HepG2 (cell line): ENCODE results near the gene TJP1. TPM values are rescaled to one million over a fixed set of nuclear protein-coding genes. Genes with fewer than 3 reads are reported as not detected.
"Not testable (repeated sequence)": the region's sequence is repeated elsewhere in the genome, so short reads cannot be mapped to it uniquely, and the experiment has no call there.

Source experiments
- ATAC-seq: fragments of 200-7000 bp; cut with Tn5 transposase; 3 replicates; pipeline ENCODE4 v1.9.1; 2020; ENCODE audit warnings: mild to moderate bottlenecking, moderate library complexity
- BruUV-seq: library from RNA; stranded (reverse); fragments of 400-500 nt; replicated peaks from 2 replicates; lab custom pipeline; 2021; lab: Mats Ljungman, UMichigan
- CTCF ChIA-PET: fragments of 300-600 bp; formaldehyde crosslinking; extraction: SDS; loops from one replicate; lab custom pipeline; 2021; ENCODE audit warnings: low total read pairs, inconsistent platforms, low intra/inter-chr PET ratio; lab: Yijun Ruan, JAX
- POLR2A ChIA-PET: fragments of 350-600 bp; sonication (Branson Sonifier 250); formaldehyde crosslinking; loops from one replicate; lab custom pipeline; 2020; ENCODE audit warnings: antibody characterized with exemption, inconsistent platforms; lab: Yijun Ruan, JAX
- DNase-seq: peaks from one replicate; pipeline ENCODE4 v3.0.0-alpha.2; 2015; ENCODE audit warnings: low spot score
- FAIRE-seq: peaks from 3 replicates; lab custom pipeline; 2011; peaks lifted over from hg19 to GRCh38; lab: Jason Lieb, UNC
- H2AFZ ChIP-seq: one replicate; pipeline ENCODE4 v1.6.1; 2011; ENCODE audit warnings: low read length, inconsistent platforms
- H3K27ac ChIP-seq: fragments of 300-600 bp; 3 replicates; pipeline ENCODE4 v1.8.0; 2011; ENCODE audit warnings: mixed run types, mild to moderate bottlenecking, mixed read lengths, low read length, inconsistent platforms; ENCODE audit not compliant: insufficient read depth; ENCODE audit errors: extremely low read length
- H3K27me3 ChIP-seq, 2 experiments: fragments of 200-600 bp in 1 of 2; 2 replicates in 1 of 2; 3 replicates in 1 of 2; pipeline versions ENCODE4 v1.6.0 to v1.8.0; 2011; ENCODE audit warnings: low read length in 2 of 2, mild to moderate bottlenecking in 2 of 2, moderate library complexity in 2 of 2, inconsistent platforms in 1 of 2; ENCODE audit not compliant: insufficient read depth in 2 of 2, control insufficient read depth in 1 of 2
- H3K36me3 ChIP-seq, 2 experiments: fragments of 200-600 bp in 1 of 2; replicated peaks in 1 of 2; 2 replicates in 1 of 2; 3 replicates in 1 of 2; pipeline versions ENCODE4 v1.5.1 to v1.8.0; 2011; ENCODE audit warnings: low read length in 2 of 2, inconsistent platforms in 1 of 2; ENCODE audit not compliant: insufficient read depth in 2 of 2, control insufficient read depth in 1 of 2
- H3K4me1 ChIP-seq: 2 replicates; pipeline ENCODE4 v1.5.1; 2012; ENCODE audit warnings: low read length, inconsistent platforms; ENCODE audit not compliant: insufficient read depth
- H3K4me2 ChIP-seq: 2 replicates; pipeline ENCODE4 v1.6.0; 2011; ENCODE audit warnings: low read depth, low read length, inconsistent platforms
- H3K4me3 ChIP-seq, 3 experiments: fragments of 200-600 bp in 1 of 3; sonication (generic), shearing (Covaris generic) in 1 of 3; replicated peaks in 1 of 3; 2 replicates each; pipeline ENCODE4 v1.5.1; 2011 to 2016; ENCODE audit warnings: low read length in 3 of 3, inconsistent platforms in 2 of 3, low read depth in 2 of 3, mild to moderate bottlenecking in 2 of 3, control low read depth in 1 of 3, mixed read lengths in 1 of 3; ENCODE audit not compliant: insufficient read depth in 1 of 3
- H3K79me2 ChIP-seq: one replicate; pipeline ENCODE4 v1.6.1; 2011; ENCODE audit warnings: low read length, inconsistent platforms; ENCODE audit not compliant: insufficient read depth
- H3K9ac ChIP-seq: 2 replicates; pipeline ENCODE4 v1.6.0; 2011; ENCODE audit warnings: mild to moderate bottlenecking, low read depth, low read length, inconsistent platforms; ENCODE audit not compliant: insufficient read depth
- H3K9me3 ChIP-seq: 2 replicates; pipeline ENCODE4 v1.5.1; 2012; ENCODE audit warnings: mild to moderate bottlenecking, low read length
- H4K20me1 ChIP-seq: 2 replicates; pipeline ENCODE4 v1.6.0; 2011; ENCODE audit warnings: inconsistent platforms, mild to moderate bottlenecking, low read length, moderate library complexity; ENCODE audit not compliant: insufficient read depth
- GABPB1 ChIP-seq: IDR thresholded peaks from 2 replicates; pipeline ENCODE4 v1.6.1; 2016; ENCODE audit warnings: mild to moderate bottlenecking, missing genetic modification reagents, moderate library complexity, missing compliant biosample characterization
- GTF2F1 ChIP-seq: fragments of 150-350 bp; IDR thresholded peaks from 2 replicates; pipeline ENCODE4 v1.6.1; 2014; ENCODE audit warnings: low read length
- POLR2G ChIP-seq: fragments of 200-400 bp; formaldehyde crosslinking; IDR thresholded peaks from 2 replicates; pipeline ENCODE4 v1.6.1; 2018; ENCODE audit warnings: mild to moderate bottlenecking, low read depth, low read length, moderate library complexity
- SSRP1 ChIP-seq: IDR thresholded peaks from 2 replicates; pipeline ENCODE4 v1.6.1; 2016; ENCODE audit warnings: control low read depth
- ZNF282 ChIP-seq: fragments of 450-650 bp; IDR thresholded peaks from 2 replicates; pipeline ENCODE4 v1.6.1; 2018; ENCODE audit not compliant: partially characterized antibody
- ZNF549 ChIP-seq: sonication (generic); formaldehyde crosslinking; IDR thresholded peaks from 2 replicates; pipeline ENCODE4 v1.5.0; 2020; ENCODE audit warnings: missing genetic modification reagents
- ZNF562 ChIP-seq: sonication (generic); formaldehyde crosslinking; IDR thresholded peaks from 2 replicates; pipeline ENCODE4 v1.8.0; 2022; ENCODE audit warnings: missing genetic modification reagents, borderline replicate concordance
- ZNF788 ChIP-seq: sonication (generic); formaldehyde crosslinking; IDR thresholded peaks from 2 replicates; pipeline ENCODE4 v1.5.0; 2020; ENCODE audit warnings: mild to moderate bottlenecking, missing genetic modification reagents, borderline replicate concordance
- ZSCAN25 ChIP-seq: sonication (generic); formaldehyde crosslinking; IDR thresholded peaks from 2 replicates; pipeline ENCODE4 v1.8.0; 2022; ENCODE audit warnings: mild to moderate bottlenecking, missing genetic modification reagents
- ZSCAN9 ChIP-seq: IDR thresholded peaks from 2 replicates; pipeline ENCODE4 v1.6.1; 2016; ENCODE audit warnings: borderline replicate concordance
- WGBS: methylation state at CpG from one replicate; pipeline ENCODE4 v1.1.6; 2017; ENCODE audit warnings: low lambda C conversion rate; 5-methylcytosine and 5-hydroxymethylcytosine counted together
- in situ Hi-C: cut with HindIII; loops from 2 replicates; pipeline ENCODE4 v1.10.0; 2017; ENCODE audit warnings: low pct_unique_long_range_greater_than_20kb; ENCODE audit not compliant: extremely low pct_ligation_motif_present
- intact Hi-C: fragments of 100-400 bp; cut with micrococcal nuclease; formaldehyde crosslinking; loops from one replicate; pipeline ENCODE4 v1.10.0; 2022; ENCODE audit not compliant: unreplicated experiment
- polyA plus RNA-seq, 8 experiments: library from polyadenylated mRNA; depleted of rRNA in 3 of 8; stranded (reverse) in 7 of 8; unstranded in 1 of 8; fragments of >200 nt; fragmentation: Illumina TruSeq in 4 of 8; extraction: Trizol in 4 of 8; gene quantifications; 2 replicates each; pipeline versions ENCODE4 v1.2.1 to v1.2.3, GENCODE V29; 2011 to 2016; ENCODE audit warnings: low read depth in 4 of 8, missing spikeins in 1 of 8, mixed read lengths in 1 of 8; ENCODE audit not compliant: insufficient read depth in 1 of 8
- total RNA-seq, 5 experiments: library from RNA; depleted of rRNA; stranded (reverse); fragments of >200 nt; fragmentation: Illumina TruSeq; extraction: Trizol; gene quantifications; 2 replicates each; pipeline ENCODE4 v1.2.3, GENCODE V29; 2016; ENCODE audit warnings: low read depth in 1 of 5
- TF ChIP-seq, protein P1 (sequence below): sonication (generic); formaldehyde crosslinking; conservative IDR thresholded peaks from 2 replicates; pipeline ENCODE4 v1.8.0; 2022; ENCODE audit warnings: mild to moderate bottlenecking, moderate library complexity, missing genetic modification reagents
- TF ChIP-seq, protein P2 (sequence below): sonication (generic); formaldehyde crosslinking; IDR thresholded peaks from 2 replicates; pipeline ENCODE4 v1.8.1; 2023; ENCODE audit warnings: mild to moderate bottlenecking, missing genetic modification reagents
- TF ChIP-seq, protein P3 (sequence below): sonication (generic); formaldehyde crosslinking; IDR thresholded peaks from 2 replicates; pipeline ENCODE4 v1.4.0; 2020; ENCODE audit warnings: missing genetic modification reagents

The TJP1 gene
- total and polyA plus RNA-seq, 2 of the 13 experiments (the other 11 are each of a cell fraction or from before 2014, with no cell fraction given) = 25.9 to 27.1 TPM

DNA sequence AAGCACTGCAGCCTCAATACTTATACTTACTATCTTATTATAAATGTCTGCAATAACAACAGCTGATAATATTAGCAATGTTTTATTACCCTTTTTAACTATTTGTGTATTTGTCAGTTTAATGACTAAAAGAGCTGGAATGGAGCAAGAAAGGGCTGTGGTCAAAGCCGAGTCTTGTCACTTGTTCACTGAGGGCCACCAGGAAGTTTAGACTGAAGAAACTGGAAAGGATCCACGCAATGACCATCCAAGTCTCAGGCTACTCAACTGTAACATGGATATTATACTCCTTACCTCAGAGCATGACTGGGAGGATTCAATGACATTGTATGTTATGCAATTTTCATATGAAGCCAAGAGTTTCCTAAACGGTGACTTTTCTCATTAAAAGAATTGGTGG, 90.4 kb downstream of the TJP1 start:
- Histone ChIP-seq H3K9ac (no peak overlapping the region), H3K27me3 (no peaks in the 10 kb centered on the region), H3K79me2 (no peaks in the 10 kb centered on the region), H3K9me3 (no peaks in the 10 kb centered on the region), H3K27ac (no peak overlapping the region), H3K4me1 (peaks cover 25% of the 10 kb centered on the region), H3K36me3 (peaks cover 3 to 45% of the 10 kb centered on the region in 2 experiments), H2AFZ (no peak overlapping the region), H4K20me1 (no peaks in the 10 kb centered on the region), H3K4me2 (no peak overlapping the region), H3K4me3 (no peak overlapping the region)
- ATAC-seq = no peak
- TF ChIP-seq GTF2F1 (no peak), ZSCAN9 (CRISPR knock-in tag) (no peak), ZNF562 (CRISPR knock-in tag) (no peak), SSRP1 (CRISPR knock-in tag) (no peak), ZNF282 (no peak), ZSCAN25 (CRISPR knock-in tag) (no peak), ZNF549 (CRISPR knock-in tag) (no peak), POLR2G (no peak), GABPB1 (CRISPR knock-in tag) (no peak), ZNF788 (CRISPR knock-in tag) (no peak)
- TF ChIP-seq, protein P1, sequence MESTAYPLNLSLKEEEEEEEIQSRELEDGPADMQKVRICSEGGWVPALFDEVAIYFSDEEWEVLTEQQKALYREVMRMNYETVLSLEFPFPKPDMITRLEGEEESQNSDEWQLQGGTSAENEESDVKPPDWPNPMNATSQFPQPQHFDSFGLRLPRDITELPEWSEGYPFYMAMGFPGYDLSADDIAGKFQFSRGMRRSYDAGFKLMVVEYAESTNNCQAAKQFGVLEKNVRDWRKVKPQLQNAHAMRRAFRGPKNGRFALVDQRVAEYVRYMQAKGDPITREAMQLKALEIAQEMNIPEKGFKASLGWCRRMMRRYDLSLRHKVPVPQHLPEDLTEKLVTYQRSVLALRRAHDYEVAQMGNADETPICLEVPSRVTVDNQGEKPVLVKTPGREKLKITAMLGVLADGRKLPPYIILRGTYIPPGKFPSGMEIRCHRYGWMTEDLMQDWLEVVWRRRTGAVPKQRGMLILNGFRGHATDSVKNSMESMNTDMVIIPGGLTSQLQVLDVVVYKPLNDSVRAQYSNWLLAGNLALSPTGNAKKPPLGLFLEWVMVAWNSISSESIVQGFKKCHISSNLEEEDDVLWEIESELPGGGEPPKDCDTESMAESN (CRISPR knock-in tag) = no peak
- TF ChIP-seq, protein P2, sequence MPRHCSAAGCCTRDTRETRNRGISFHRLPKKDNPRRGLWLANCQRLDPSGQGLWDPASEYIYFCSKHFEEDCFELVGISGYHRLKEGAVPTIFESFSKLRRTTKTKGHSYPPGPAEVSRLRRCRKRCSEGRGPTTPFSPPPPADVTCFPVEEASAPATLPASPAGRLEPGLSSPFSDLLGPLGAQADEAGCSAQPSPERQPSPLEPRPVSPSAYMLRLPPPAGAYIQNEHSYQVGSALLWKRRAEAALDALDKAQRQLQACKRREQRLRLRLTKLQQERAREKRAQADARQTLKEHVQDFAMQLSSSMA (CRISPR knock-in tag) = no peak
- TF ChIP-seq, protein P3, sequence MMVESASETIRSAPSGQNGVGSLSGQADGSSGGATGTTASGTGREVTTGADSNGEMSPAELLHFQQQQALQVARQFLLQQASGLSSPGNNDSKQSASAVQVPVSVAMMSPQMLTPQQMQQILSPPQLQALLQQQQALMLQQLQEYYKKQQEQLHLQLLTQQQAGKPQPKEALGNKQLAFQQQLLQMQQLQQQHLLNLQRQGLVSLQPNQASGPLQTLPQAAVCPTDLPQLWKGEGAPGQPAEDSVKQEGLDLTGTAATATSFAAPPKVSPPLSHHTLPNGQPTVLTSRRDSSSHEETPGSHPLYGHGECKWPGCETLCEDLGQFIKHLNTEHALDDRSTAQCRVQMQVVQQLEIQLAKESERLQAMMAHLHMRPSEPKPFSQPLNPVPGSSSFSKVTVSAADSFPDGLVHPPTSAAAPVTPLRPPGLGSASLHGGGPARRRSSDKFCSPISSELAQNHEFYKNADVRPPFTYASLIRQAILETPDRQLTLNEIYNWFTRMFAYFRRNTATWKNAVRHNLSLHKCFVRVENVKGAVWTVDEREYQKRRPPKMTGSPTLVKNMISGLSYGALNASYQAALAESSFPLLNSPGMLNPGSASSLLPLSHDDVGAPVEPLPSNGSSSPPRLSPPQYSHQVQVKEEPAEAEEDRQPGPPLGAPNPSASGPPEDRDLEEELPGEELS (CRISPR knock-in tag) = no peak
- no peak for FAIRE-seq
- 97% methylated on average over 3 of the region's 3 CpGs for WGBS
- intact Hi-C loops (no loop called here), in situ Hi-C loops (no loop called here)
- no peak for DNase-seq
- BruUV-seq = no TSS peak
- ChIA-PET CTCF (no interaction called here), POLR2A (no interaction called here)

DNA sequence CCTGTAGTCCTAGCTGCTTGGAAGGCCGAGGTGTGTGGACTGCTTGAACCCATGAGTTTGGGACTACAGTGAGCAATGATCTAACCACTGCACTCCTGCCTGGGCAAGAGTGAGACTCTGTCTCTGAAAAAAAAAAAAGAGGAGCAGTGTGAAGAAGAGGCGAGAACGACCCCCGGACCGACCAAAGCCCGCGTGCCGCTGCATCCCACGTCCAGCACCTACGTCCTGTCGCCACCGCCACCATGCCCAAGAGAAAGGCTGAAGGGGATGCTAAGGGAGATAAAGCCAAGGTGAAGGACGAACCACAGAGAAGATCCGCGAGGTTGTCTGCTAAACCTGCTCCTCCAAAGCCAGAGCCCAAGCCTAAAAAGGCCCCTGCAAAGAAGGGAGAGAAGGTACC, 91.8 kb downstream of the TJP1 start:
- H3K4me3 ChIP-seq, H2AFZ ChIP-seq, ATAC-seq, H3K9ac ChIP-seq, BruUV-seq, H3K9me3 ChIP-seq, in situ Hi-C loops, H3K79me2 ChIP-seq, DNase-seq, H3K27ac ChIP-seq, H4K20me1 ChIP-seq, H3K27me3 ChIP-seq, CTCF ChIA-PET, intact Hi-C loops, FAIRE-seq, POLR2A ChIA-PET, H3K4me2 ChIP-seq: not testable (repeated sequence)
- Histone ChIP-seq H3K36me3 (peaks cover 4 to 51% of the 10 kb centered on the region in 2 experiments; a peak in 4 of 5 replicates), H3K4me1 (peaks cover 20% of the 10 kb centered on the region)
- 98% methylated on average over 15 of the region's 15 CpGs for whole genome bisulfite sequencing
